Mucosa of rectum (tissue), 2 donors: Measurements from ENCODE around the gene ACSS1.
A peak's percentile ranks its signal among the peaks of the same experiment; 100 is the strongest.

Source experiments
- H3K27ac ChIP-seq, 2 donors: one replicate each; pipeline ENCODE4 v1.7.0; 2013; ENCODE audit warnings: inconsistent platforms in 2 of 2, low read depth in 2 of 2, low read length in 2 of 2
- H3K27me3 ChIP-seq, 2 donors: one replicate each; pipeline ENCODE4 v1.7.0; 2013; ENCODE audit warnings: low read length in 2 of 2; ENCODE audit not compliant: control insufficient read depth in 2 of 2, insufficient read depth in 2 of 2
- H3K36me3 ChIP-seq, 2 donors: one replicate each; pipeline ENCODE4 v1.7.0; 2013; ENCODE audit warnings: low read length in 2 of 2; ENCODE audit not compliant: control insufficient read depth in 2 of 2, insufficient read depth in 2 of 2
- H3K4me1 ChIP-seq, 2 donors: one replicate each; pipeline ENCODE4 v1.7.0; 2013; ENCODE audit warnings: low read length in 2 of 2, mild to moderate bottlenecking in 1 of 2; ENCODE audit not compliant: control insufficient read depth in 2 of 2, insufficient read depth in 2 of 2
- H3K4me3 ChIP-seq, 2 donors: one replicate each; pipeline ENCODE4 v1.7.0; 2013; ENCODE audit warnings: low read length in 2 of 2
- H3K9ac ChIP-seq, 2 donors: one replicate each; pipeline ENCODE4 v1.7.0; 2013; ENCODE audit warnings: low read length in 2 of 2, low read depth in 1 of 2, mild to moderate bottlenecking in 1 of 2
- H3K9me3 ChIP-seq, 2 donors: one replicate each; pipeline ENCODE4 v1.7.0; 2013; ENCODE audit warnings: low read length in 2 of 2; ENCODE audit not compliant: control insufficient read depth in 2 of 2
- donor health status: healthy.
- donor health status: Normal muscosa, but diverticular disease.

The ACSS1 gene

GRCh38 chr20:25058051-25058846 lies at the start of gene ACSS1:
Gene ACSS1 (minus strand): TSS chr20:25058139. CDS start chr20:25058102, 37 bp downstream.
- H3K27me3 ChIP-seq, result no peaks in the 10 kb centered on the region
- peak within 1 kb of the TSS; percentile 67 to 87 for H3K4me3 ChIP-seq
- peak within 1 kb of the TSS; percentile 91 to 94 for H3K27ac ChIP-seq
- peak within 1 kb of the TSS; percentile 87 to 93 for H3K9ac ChIP-seq
- peaks cover 34 to 37% of the 10 kb centered on the region in 2 donors for H3K4me1 ChIP-seq
- peaks cover 0 to 4% of the 10 kb centered on the region in 2 donors for H3K36me3 ChIP-seq
- H3K9me3 ChIP-seq, result no peaks in the 10 kb centered on the region

- no peaks in the 10 kb centered on the region for H3K4me1 ChIP-seq
- no peaks in the 10 kb centered on the region for H3K27me3 ChIP-seq
- no peak overlapping the region for H3K4me3 ChIP-seq
- no peak overlapping the region for H3K9ac ChIP-seq
- H3K36me3 ChIP-seq, result no peaks in the 10 kb centered on the region
- H3K27ac ChIP-seq, result no peak overlapping the region
- no peaks in the 10 kb centered on the region for H3K9me3 ChIP-seq
Measured at GRCh38 chr20:25103526-25103925, 45.6 kb upstream of the ACSS1 start.

- H3K9ac ChIP-seq, result no peak overlapping the region
- no peak overlapping the region for H3K4me3 ChIP-seq
- no peaks in the 10 kb centered on the region for H3K9me3 ChIP-seq
- H3K27ac ChIP-seq, result no peak overlapping the region
- no peaks in the 10 kb centered on the region for H3K27me3 ChIP-seq
- no peaks in the 10 kb centered on the region for H3K36me3 ChIP-seq
- H3K4me1 ChIP-seq, result no peaks in the 10 kb centered on the region
Measured at GRCh38 chr20:25100914-25101313, 43.0 kb upstream of the ACSS1 start.

- Histone ChIP-seq H3K9ac (no peak overlapping the region), H3K27ac (no peak overlapping the region), H3K9me3 (no peaks in the 10 kb centered on the region), H3K36me3 (no peaks in the 10 kb centered on the region), H3K4me3 (no peak overlapping the region), H3K4me1 (no peaks in the 10 kb centered on the region), H3K27me3 (no peaks in the 10 kb centered on the region)
Measured at GRCh38 chr20:25099601-25100140, 41.7 kb upstream of the ACSS1 start.

- no peaks in the 10 kb centered on the region for H3K36me3 ChIP-seq
- no peak overlapping the region for H3K4me3 ChIP-seq
- H3K9ac ChIP-seq, result no peak overlapping the region
- H3K4me1 ChIP-seq, result no peaks in the 10 kb centered on the region
- no peaks in the 10 kb centered on the region for H3K27me3 ChIP-seq
- H3K27ac ChIP-seq, result no peak overlapping the region
- no peaks in the 10 kb centered on the region for H3K9me3 ChIP-seq
Measured at GRCh38 chr20:25097498-25097897, 39.6 kb upstream of the ACSS1 start.

- Histone ChIP-seq H3K9me3 (no peaks in the 10 kb centered on the region), H3K9ac (no peak overlapping the region), H3K36me3 (no peaks in the 10 kb centered on the region), H3K27ac (no peak overlapping the region), H3K4me1 (no peaks in the 10 kb centered on the region), H3K4me3 (no peak overlapping the region), H3K27me3 (peaks cover 4 to 7% of the 10 kb centered on the region in 2 donors)
Measured at GRCh38 chr20:25090492-25091429, 32.8 kb upstream of the ACSS1 start.

- no peaks in the 10 kb centered on the region for H3K4me1 ChIP-seq
- no peak overlapping the region for H3K27ac ChIP-seq
- H3K9me3 ChIP-seq, result no peaks in the 10 kb centered on the region
- no peaks in the 10 kb centered on the region for H3K36me3 ChIP-seq
- no peak overlapping the region for H3K9ac ChIP-seq
- H3K4me3 ChIP-seq, result no peak overlapping the region
- H3K27me3 ChIP-seq, result peaks cover 13 to 14% of the 10 kb centered on the region in 2 donors
Measured at GRCh38 chr20:25089662-25090061, 31.7 kb upstream of the ACSS1 start.

- Histone ChIP-seq H3K9me3 (no peaks in the 10 kb centered on the region), H3K36me3 (no peaks in the 10 kb centered on the region), H3K27me3 (peaks cover 19 to 20% of the 10 kb centered on the region in 2 donors), H3K4me1 (no peaks in the 10 kb centered on the region), H3K27ac (no peak overlapping the region), H3K9ac (no peak overlapping the region), H3K4me3 (no peak overlapping the region)
Measured at GRCh38 chr20:25089096-25089495, 31.2 kb upstream of the ACSS1 start.

GRCh38 chr20:25088267-25088666 lies 30.3 kb upstream of the ACSS1 start:
- Histone ChIP-seq H3K9ac (no peak overlapping the region), H3K27ac (no peak overlapping the region), H3K4me3 (no peak overlapping the region), H3K27me3 (peaks cover 27 to 28% of the 10 kb centered on the region in 2 donors), H3K36me3 (no peaks in the 10 kb centered on the region), H3K9me3 (no peaks in the 10 kb centered on the region), H3K4me1 (no peaks in the 10 kb centered on the region)
